Measurements from ENCODE around the gene ANKS1A. TPM values are rescaled to one million over a fixed set of nuclear protein-coding genes. Genes with fewer than 3 reads are reported as not detected.
A peak's percentile ranks its signal among the peaks of the same experiment; 100 is the strongest.

The ANKS1A gene
- total and polyA plus RNA-seq, 2 experiments from 2014 or later = 17.5 to 25.4 TPM

GRCh38 chr6:34920097-34920496, 31.0 kb downstream of the ANKS1A start:
- Histone ChIP-seq H4K20me1 (ENCODE audit: insufficient read depth, poor library complexity, severe bottlenecking) (peaks cover 3% of the 10 kb centered on the region), H2AFZ (no peak overlapping the region), H3K9me2 (replicated peaks; ENCODE audit: insufficient read depth) (no peaks in the 10 kb centered on the region), H3K4me1 (ENCODE audit: insufficient read depth) (no peaks in the 10 kb centered on the region), H3K36me3 (replicated peaks; ENCODE audit: insufficient read depth, low read depth) (no peaks in the 10 kb centered on the region), H3K79me2 (peaks cover 60% of the 10 kb centered on the region), H3K4me3 (no peak overlapping the region), H3K9me3 (ENCODE audit: low read depth) (no peaks in the 10 kb centered on the region), H3K27me3 (no peaks in the 10 kb centered on the region), H3K4me2 (no peak overlapping the region), H3K27ac (no peak overlapping the region)
- WGBS (ENCODE audit: low lambda C conversion rate, missing lambda C conversion rate) = 94% methylated on average over 4 of the region's 4 CpGs
- TF ChIP-seq EZH2phosphoT487 (IDR thresholded peaks at IDR 0.05; ENCODE audit: low read depth, severe bottlenecking, unreplicated experiment) = no peak
- DNase-seq (ENCODE audit: low spot score) = no peak

GRCh38 chr6:34922177-34922663, 33.2 kb downstream of the ANKS1A start:
- DNase-seq (ENCODE audit: low spot score) = peak; percentile 23
- TF ChIP-seq, protein P1, sequence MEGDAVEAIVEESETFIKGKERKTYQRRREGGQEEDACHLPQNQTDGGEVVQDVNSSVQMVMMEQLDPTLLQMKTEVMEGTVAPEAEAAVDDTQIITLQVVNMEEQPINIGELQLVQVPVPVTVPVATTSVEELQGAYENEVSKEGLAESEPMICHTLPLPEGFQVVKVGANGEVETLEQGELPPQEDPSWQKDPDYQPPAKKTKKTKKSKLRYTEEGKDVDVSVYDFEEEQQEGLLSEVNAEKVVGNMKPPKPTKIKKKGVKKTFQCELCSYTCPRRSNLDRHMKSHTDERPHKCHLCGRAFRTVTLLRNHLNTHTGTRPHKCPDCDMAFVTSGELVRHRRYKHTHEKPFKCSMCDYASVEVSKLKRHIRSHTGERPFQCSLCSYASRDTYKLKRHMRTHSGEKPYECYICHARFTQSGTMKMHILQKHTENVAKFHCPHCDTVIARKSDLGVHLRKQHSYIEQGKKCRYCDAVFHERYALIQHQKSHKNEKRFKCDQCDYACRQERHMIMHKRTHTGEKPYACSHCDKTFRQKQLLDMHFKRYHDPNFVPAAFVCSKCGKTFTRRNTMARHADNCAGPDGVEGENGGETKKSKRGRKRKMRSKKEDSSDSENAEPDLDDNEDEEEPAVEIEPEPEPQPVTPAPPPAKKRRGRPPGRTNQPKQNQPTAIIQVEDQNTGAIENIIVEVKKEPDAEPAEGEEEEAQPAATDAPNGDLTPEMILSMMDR (IDR thresholded peaks at IDR 0.05; ENCODE audit: poor library complexity) = no peak
- TF ChIP-seq EZH2phosphoT487 (IDR thresholded peaks at IDR 0.05; ENCODE audit: low read depth, severe bottlenecking, unreplicated experiment) = no peak
- no peak for TF ChIP-seq EZH2 (IDR thresholded peaks at IDR 0.05; ENCODE audit: borderline replicate concordance)
- Histone ChIP-seq H3K27ac (no peak overlapping the region), H3K4me2 (no peak overlapping the region), H3K36me3 (replicated peaks; ENCODE audit: insufficient read depth, low read depth) (no peaks in the 10 kb centered on the region), H3K79me2 (peaks cover 61% of the 10 kb centered on the region), H3K27me3 (no peaks in the 10 kb centered on the region), H3K9me2 (replicated peaks; ENCODE audit: insufficient read depth) (no peaks in the 10 kb centered on the region), H3K4me3 (no peak overlapping the region), H2AFZ (no peak overlapping the region), H3K4me1 (ENCODE audit: insufficient read depth) (no peaks in the 10 kb centered on the region), H4K20me1 (ENCODE audit: insufficient read depth, poor library complexity, severe bottlenecking) (no peaks in the 10 kb centered on the region), H3K9me3 (ENCODE audit: low read depth) (no peaks in the 10 kb centered on the region)
- WGBS (ENCODE audit: low lambda C conversion rate, missing lambda C conversion rate) = 48% methylated on average over 3 of the region's 3 CpGs

DNA sequence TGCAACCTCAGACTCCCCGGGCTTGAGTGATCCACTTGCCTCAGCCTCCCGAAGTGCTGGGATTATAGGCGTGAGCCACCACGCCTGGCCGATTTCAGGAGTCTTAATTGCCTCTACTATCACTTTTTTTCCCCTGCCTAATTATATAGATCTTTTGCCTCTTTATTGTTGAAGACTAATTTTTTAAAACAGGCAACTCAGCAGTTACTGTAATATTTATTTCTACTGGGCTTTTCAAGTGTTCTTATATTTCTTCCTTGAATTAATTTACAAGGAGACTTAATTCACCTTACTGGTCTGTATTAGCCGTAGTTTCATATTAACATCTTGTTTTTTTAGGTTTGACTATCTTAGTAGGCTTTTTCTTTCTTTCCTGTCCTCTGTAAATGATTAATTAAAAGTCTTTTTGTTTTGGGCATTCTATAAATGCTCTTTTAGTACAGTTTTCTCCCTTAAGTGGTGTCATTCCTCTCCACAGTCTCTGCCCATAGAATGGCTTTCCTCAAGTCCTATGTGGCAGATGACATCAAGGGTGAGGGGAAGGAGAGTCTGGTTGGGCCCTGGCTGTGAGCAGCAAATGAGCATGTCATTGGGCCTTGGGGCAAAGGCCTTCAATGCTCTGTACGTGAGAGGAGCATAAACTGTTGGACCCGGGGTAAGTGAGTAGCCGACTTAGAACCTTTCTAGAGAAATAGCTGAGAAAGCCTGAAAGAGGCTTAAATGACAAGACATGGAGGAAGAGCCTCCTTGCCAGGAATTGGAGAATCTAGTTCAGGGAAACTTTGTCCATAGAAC, 36.0 kb downstream of the ANKS1A start:
- Histone ChIP-seq H3K36me3 (replicated peaks; ENCODE audit: insufficient read depth, low read depth) (no peaks in the 10 kb centered on the region), H3K9me3 (ENCODE audit: low read depth) (no peaks in the 10 kb centered on the region), H3K27ac (no peak overlapping the region), H3K79me2 (peaks cover 67% of the 10 kb centered on the region), H3K4me2 (no peak overlapping the region), H3K4me3 (no peak overlapping the region), H4K20me1 (ENCODE audit: insufficient read depth, poor library complexity, severe bottlenecking) (no peaks in the 10 kb centered on the region), H3K4me1 (ENCODE audit: insufficient read depth) (no peaks in the 10 kb centered on the region), H3K9me2 (replicated peaks; ENCODE audit: insufficient read depth) (no peaks in the 10 kb centered on the region), H2AFZ (no peak overlapping the region), H3K27me3 (no peaks in the 10 kb centered on the region)
- no peak for TF ChIP-seq EZH2phosphoT487 (IDR thresholded peaks at IDR 0.05; ENCODE audit: low read depth, severe bottlenecking, unreplicated experiment)
- no peak for TF ChIP-seq EZH2 (IDR thresholded peaks at IDR 0.05; ENCODE audit: borderline replicate concordance)
- TF ChIP-seq, protein P1 (IDR thresholded peaks at IDR 0.05; ENCODE audit: poor library complexity) = no peak
- WGBS (ENCODE audit: low lambda C conversion rate, missing lambda C conversion rate) = 84% methylated on average over 9 of the region's 9 CpGs
- DNase-seq (ENCODE audit: low spot score) = no peak

GRCh38 chr6:34926655-34927054, 37.6 kb downstream of the ANKS1A start:
- no peaks in the 10 kb centered on the region for H3K4me1 ChIP-seq (ENCODE audit: insufficient read depth)
- no peak overlapping the region for H2AFZ ChIP-seq
- no peak overlapping the region for H3K4me3 ChIP-seq
- no peaks in the 10 kb centered on the region for H4K20me1 ChIP-seq (ENCODE audit: insufficient read depth, poor library complexity, severe bottlenecking)
- H3K79me2 ChIP-seq = peaks cover 68% of the 10 kb centered on the region
- no peaks in the 10 kb centered on the region for H3K9me3 ChIP-seq (ENCODE audit: low read depth)
- H3K9me2 ChIP-seq (replicated peaks; ENCODE audit: insufficient read depth) = no peaks in the 10 kb centered on the region
- H3K36me3 ChIP-seq (replicated peaks; ENCODE audit: insufficient read depth, low read depth) = no peaks in the 10 kb centered on the region
- TF ChIP-seq, protein P1 (IDR thresholded peaks at IDR 0.05; ENCODE audit: poor library complexity) = no peak
- TF ChIP-seq EZH2 (IDR thresholded peaks at IDR 0.05; ENCODE audit: borderline replicate concordance) (no peak), EZH2phosphoT487 (IDR thresholded peaks at IDR 0.05; ENCODE audit: low read depth, severe bottlenecking, unreplicated experiment) (no peak)
- DNase-seq (ENCODE audit: low spot score) = no peak
- H3K4me2 ChIP-seq = no peak overlapping the region
- no peaks in the 10 kb centered on the region for H3K27me3 ChIP-seq
- no peak overlapping the region for H3K27ac ChIP-seq

All from hepatocyte (in vitro differentiated cells).